OCI-LY1 (cell line): ENCODE measurements around the gene TEKT1.

ENCODE experiments used
- EZH2 ChIP-seq: fragments of 200-600 bp; sonication (generic), shearing (Covaris generic); IDR thresholded peaks from 2 replicates; pipeline ENCODE4 v1.8.0; 2017; ENCODE audit warnings: borderline replicate concordance, mixed run types, mild to moderate bottlenecking, antibody characterized with exemption, low read length, moderate library complexity, mixed read lengths
- TF ChIP-seq, protein P1 (sequence below): fragments of 200-600 bp; sonication (generic), shearing (Covaris generic); IDR thresholded peaks from 2 replicates; pipeline ENCODE4 v1.5.1; 2017; ENCODE audit warnings: mild to moderate bottlenecking, antibody characterized with exemption, low read length, moderate library complexity, mixed read lengths

- TF ChIP-seq, protein P1, sequence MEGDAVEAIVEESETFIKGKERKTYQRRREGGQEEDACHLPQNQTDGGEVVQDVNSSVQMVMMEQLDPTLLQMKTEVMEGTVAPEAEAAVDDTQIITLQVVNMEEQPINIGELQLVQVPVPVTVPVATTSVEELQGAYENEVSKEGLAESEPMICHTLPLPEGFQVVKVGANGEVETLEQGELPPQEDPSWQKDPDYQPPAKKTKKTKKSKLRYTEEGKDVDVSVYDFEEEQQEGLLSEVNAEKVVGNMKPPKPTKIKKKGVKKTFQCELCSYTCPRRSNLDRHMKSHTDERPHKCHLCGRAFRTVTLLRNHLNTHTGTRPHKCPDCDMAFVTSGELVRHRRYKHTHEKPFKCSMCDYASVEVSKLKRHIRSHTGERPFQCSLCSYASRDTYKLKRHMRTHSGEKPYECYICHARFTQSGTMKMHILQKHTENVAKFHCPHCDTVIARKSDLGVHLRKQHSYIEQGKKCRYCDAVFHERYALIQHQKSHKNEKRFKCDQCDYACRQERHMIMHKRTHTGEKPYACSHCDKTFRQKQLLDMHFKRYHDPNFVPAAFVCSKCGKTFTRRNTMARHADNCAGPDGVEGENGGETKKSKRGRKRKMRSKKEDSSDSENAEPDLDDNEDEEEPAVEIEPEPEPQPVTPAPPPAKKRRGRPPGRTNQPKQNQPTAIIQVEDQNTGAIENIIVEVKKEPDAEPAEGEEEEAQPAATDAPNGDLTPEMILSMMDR = peak; percentile 38
- no peak for TF ChIP-seq EZH2
These were observed 22.4 kb upstream of the TEKT1 start for GRCh38 chr17:6853764-6854442.
